HG03039 (cell line): ENCODE data around the gene NELFB.

ENCODE experiments used
- ATAC-seq: cut with Tn5 transposase; IDR thresholded peaks from one replicate; pipeline ENCODE4 v1.9.1; 2021; ENCODE audit warnings: mild to moderate bottlenecking, moderate library complexity; ENCODE audit not compliant: unreplicated experiment

The NELFB gene

GRCh38 chr9:137223078-137223970 lies 31.8 kb upstream of the NELFB start:
- peak; percentile 54 for ATAC-seq

- ATAC-seq, result no peak
Measured at GRCh38 chr9:137224830-137225694, 30.1 kb upstream of the NELFB start, which contains the start of gene CYSRT1. Gene CYSRT1 (plus strand): TSS chr9:137225174. CDS start chr9:137225622, 448 bp downstream.

GRCh38 chr9:137225699-137226331 lies 29.3 kb upstream of the NELFB start:
- ATAC-seq, result no peak

- no peak for ATAC-seq
Measured at GRCh38 chr9:137226338-137227053, 28.6 kb upstream of the NELFB start.

GRCh38 chr9:137227054-137227852 lies 27.9 kb upstream of the NELFB start, which contains the start of gene RNF224:
Gene RNF224 (plus strand): TSS chr9:137227502. CDS start chr9:137228336, 834 bp downstream.
- no peak for ATAC-seq

- no peak for ATAC-seq
Measured at GRCh38 chr9:137227853-137228505, 27.1 kb upstream of the NELFB start.

GRCh38 chr9:137228506-137228967 lies 26.6 kb upstream of the NELFB start:
- no peak for ATAC-seq

- ATAC-seq, result no peak
Measured at GRCh38 chr9:137228968-137229896, 25.9 kb upstream of the NELFB start.

- no peak for ATAC-seq
Measured at GRCh38 chr9:137229903-137230704, 25.0 kb upstream of the NELFB start.

- ATAC-seq, result no peak
Measured at GRCh38 chr9:137230705-137231371, 24.3 kb upstream of the NELFB start, which contains the start of gene SLC34A3. Gene SLC34A3 (plus strand): TSS chr9:137230901. CDS start chr9:137231703, 802 bp downstream.

- ATAC-seq, result no peak
Measured at GRCh38 chr9:137231372-137232039, 23.6 kb upstream of the NELFB start.

GRCh38 chr9:137232101-137232500 lies 23.0 kb upstream of the NELFB start:
- no peak for ATAC-seq

GRCh38 chr9:137232510-137232909 lies 22.6 kb upstream of the NELFB start:
- ATAC-seq, result no peak

GRCh38 chr9:137233143-137233980 lies 21.8 kb upstream of the NELFB start:
- no peak for ATAC-seq
